Neural crest cell (in vitro differentiated cells): ENCODE data around the gene ITGAE. TPM values are rescaled to one million over a fixed set of nuclear protein-coding genes. Genes with fewer than 3 reads are reported as not detected.

Source experiments
- DNase-seq: peaks from one replicate; pipeline ENCODE4 v3.0.0; 2021; ENCODE audit warnings: low read depth, mixed read lengths, low spot score
- H3K27ac Mint-ChIP-seq: one replicate; pipeline ENCODE4 v1.8.0; 2021; ENCODE audit warnings: mild to moderate bottlenecking, mixed read lengths; ENCODE audit not compliant: unreplicated experiment
- H3K27me3 Mint-ChIP-seq: 2 replicates; pipeline ENCODE4 v1.8.0; 2021; ENCODE audit warnings: low read depth, mild to moderate bottlenecking, mixed read lengths
- H3K36me3 Mint-ChIP-seq: 2 replicates; pipeline ENCODE4 v1.8.0; 2021; ENCODE audit warnings: low read depth, mild to moderate bottlenecking, mixed read lengths
- H3K4me1 Mint-ChIP-seq: 2 replicates; pipeline ENCODE4 v1.8.0; 2021; ENCODE audit warnings: mixed read lengths
- H3K4me3 Mint-ChIP-seq: one replicate; pipeline ENCODE4 v1.8.0; 2021; ENCODE audit warnings: mild to moderate bottlenecking, mixed read lengths
- H3K9me3 Mint-ChIP-seq: 2 replicates; pipeline ENCODE4 v1.8.0; 2021; ENCODE audit warnings: mixed read lengths
- total RNA-seq: library from RNA; stranded (reverse); gene quantifications from 2 replicates; pipeline ENCODE4 v1.2.1, GENCODE V29; 2021
- TF ChIP-seq, protein P1 (sequence below): fragments of 200-600 bp; sonication (generic); conservative IDR thresholded peaks from 2 replicates; pipeline ENCODE4 v1.5.0; 2021; ENCODE audit warnings: antibody characterized with exemption, mild to moderate bottlenecking

The ITGAE gene
- total RNA-seq, 1 donor from 2014 or later, result 43.1 TPM

DNA sequence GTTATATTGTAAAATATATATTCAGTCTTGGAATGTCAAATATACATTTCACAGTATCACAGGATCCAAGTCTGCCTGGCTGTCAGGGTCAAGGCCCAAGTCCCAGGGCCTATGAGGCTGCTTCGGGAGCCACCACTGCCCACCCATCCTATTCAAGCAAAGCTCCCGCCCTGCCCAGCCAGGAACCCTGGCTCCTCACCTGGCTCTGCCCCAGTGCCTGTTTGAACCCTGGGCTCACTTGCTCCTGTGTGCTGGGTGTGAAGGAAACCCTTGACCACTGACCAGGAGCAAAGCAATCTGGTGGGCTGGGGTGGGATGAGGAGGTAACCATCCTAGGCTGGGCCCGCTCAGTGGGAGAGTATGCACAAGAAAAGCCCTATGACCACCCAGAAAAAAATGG is 27.0 kb downstream of the ITGAE start:
- no peak for DNase-seq
- no peak overlapping the region for H3K4me3 Mint-ChIP-seq
- TF ChIP-seq, protein P1, sequence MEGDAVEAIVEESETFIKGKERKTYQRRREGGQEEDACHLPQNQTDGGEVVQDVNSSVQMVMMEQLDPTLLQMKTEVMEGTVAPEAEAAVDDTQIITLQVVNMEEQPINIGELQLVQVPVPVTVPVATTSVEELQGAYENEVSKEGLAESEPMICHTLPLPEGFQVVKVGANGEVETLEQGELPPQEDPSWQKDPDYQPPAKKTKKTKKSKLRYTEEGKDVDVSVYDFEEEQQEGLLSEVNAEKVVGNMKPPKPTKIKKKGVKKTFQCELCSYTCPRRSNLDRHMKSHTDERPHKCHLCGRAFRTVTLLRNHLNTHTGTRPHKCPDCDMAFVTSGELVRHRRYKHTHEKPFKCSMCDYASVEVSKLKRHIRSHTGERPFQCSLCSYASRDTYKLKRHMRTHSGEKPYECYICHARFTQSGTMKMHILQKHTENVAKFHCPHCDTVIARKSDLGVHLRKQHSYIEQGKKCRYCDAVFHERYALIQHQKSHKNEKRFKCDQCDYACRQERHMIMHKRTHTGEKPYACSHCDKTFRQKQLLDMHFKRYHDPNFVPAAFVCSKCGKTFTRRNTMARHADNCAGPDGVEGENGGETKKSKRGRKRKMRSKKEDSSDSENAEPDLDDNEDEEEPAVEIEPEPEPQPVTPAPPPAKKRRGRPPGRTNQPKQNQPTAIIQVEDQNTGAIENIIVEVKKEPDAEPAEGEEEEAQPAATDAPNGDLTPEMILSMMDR, result no peak
- no peak overlapping the region for H3K27ac Mint-ChIP-seq
- H3K9me3 Mint-ChIP-seq, result no peaks in the 10 kb centered on the region
- H3K4me1 Mint-ChIP-seq, result peaks cover 12% of the 10 kb centered on the region
- H3K27me3 Mint-ChIP-seq, result no peaks in the 10 kb centered on the region
- H3K36me3 Mint-ChIP-seq, result no peaks in the 10 kb centered on the region

DNA sequence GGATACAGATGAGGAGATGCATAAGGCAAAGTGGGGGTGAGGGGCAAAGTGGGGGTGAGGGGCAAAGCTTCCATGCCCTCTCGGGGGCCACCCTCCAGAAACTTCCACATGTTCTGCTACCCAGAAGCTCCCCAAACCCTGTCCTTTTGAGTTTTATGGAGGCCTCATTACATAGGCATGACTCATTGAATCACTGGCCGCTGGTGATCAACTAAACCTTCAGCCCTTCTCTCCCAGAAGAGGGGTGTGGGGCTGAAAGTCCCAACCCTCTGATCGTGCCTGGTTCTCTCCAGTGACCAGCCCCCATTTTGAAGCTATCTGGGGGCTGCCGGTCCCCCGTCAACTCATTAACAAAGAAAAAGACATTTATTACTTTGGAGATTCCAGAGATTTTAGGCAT is 27.5 kb downstream of the ITGAE start:
- TF ChIP-seq, protein P1, result no peak
- H3K27me3 Mint-ChIP-seq, result no peaks in the 10 kb centered on the region
- H3K27ac Mint-ChIP-seq, result no peak overlapping the region
- no peak for DNase-seq
- H3K36me3 Mint-ChIP-seq, result no peaks in the 10 kb centered on the region
- no peaks in the 10 kb centered on the region for H3K9me3 Mint-ChIP-seq
- H3K4me3 Mint-ChIP-seq, result no peak overlapping the region
- H3K4me1 Mint-ChIP-seq, result peaks cover 15% of the 10 kb centered on the region

DNA sequence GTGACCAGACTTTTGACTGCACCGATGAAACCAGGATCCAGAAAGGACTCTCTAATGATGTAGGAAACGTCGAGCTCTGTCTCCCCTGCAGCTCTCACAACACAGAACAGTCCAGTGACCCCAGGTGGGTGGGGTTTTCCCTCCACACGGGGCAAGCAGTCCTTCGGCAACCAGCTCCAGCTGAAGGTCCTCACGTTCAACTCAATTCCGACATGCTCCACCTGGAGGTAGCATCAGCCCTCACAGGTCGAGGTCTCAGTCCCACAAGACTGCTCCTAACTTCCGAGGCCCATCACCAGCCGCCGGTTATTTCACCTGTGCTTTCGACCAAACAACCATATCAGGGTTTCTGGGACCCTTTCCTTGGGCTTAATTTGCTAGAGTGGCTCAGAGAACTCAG is 28.2 kb downstream of the ITGAE start:
- peaks cover 17% of the 10 kb centered on the region for H3K4me1 Mint-ChIP-seq
- TF ChIP-seq, protein P1, result no peak
- no peaks in the 10 kb centered on the region for H3K27me3 Mint-ChIP-seq
- H3K9me3 Mint-ChIP-seq, result no peaks in the 10 kb centered on the region
- H3K27ac Mint-ChIP-seq, result no peak overlapping the region
- DNase-seq, result no peak
- H3K4me3 Mint-ChIP-seq, result no peak overlapping the region
- no peaks in the 10 kb centered on the region for H3K36me3 Mint-ChIP-seq

DNA sequence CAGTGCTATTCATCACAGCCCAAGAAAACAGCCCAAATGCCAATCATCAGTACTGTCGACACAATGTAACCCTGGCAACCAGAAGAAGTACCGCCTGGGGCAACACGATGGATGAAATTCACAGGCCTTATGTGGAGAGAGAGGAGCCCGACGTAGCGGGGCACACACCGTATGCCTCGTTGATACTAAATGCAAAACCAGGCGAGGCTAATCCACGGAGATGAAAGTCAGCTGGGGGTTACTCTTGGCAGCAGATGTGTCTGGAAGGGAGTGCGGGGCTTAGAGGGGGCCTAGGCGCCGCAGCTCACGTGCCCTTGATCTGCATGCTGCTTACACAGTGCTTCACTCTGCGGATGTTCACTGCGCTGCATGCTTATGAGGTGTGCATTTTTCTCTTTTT is 29.8 kb downstream of the ITGAE start:
- no peaks in the 10 kb centered on the region for H3K9me3 Mint-ChIP-seq
- no peaks in the 10 kb centered on the region for H3K36me3 Mint-ChIP-seq
- H3K27me3 Mint-ChIP-seq, result no peaks in the 10 kb centered on the region
- peaks cover 17% of the 10 kb centered on the region for H3K4me1 Mint-ChIP-seq
- TF ChIP-seq, protein P1, result no peak
- H3K27ac Mint-ChIP-seq, result no peak overlapping the region
- DNase-seq, result no peak
- no peak overlapping the region for H3K4me3 Mint-ChIP-seq

DNA sequence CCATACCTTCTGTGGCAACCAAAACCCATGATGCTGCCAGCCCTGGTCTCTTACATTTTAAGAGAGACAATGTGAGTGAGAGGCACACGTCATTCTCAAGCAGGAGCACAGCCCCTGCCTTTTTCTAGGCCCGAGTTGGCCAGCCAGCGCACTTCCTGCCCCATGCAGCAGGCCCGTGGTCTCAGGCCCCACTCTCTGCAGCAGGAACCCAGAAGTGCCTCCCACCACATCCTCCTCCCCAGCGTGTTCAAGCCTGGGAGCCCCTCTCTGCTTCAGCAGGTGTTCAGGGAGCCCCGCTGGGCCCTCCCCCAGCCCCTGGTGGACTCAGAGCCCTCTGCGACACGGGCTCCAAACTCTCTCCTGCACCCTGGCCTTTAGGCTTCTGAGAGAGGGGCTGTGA is 30.5 kb downstream of the ITGAE start:
- no peak overlapping the region for H3K4me3 Mint-ChIP-seq
- DNase-seq, result no peak
- H3K9me3 Mint-ChIP-seq, result no peaks in the 10 kb centered on the region
- peaks cover 17% of the 10 kb centered on the region for H3K4me1 Mint-ChIP-seq
- no peaks in the 10 kb centered on the region for H3K27me3 Mint-ChIP-seq
- H3K27ac Mint-ChIP-seq, result no peak overlapping the region
- TF ChIP-seq, protein P1, result no peak
- no peaks in the 10 kb centered on the region for H3K36me3 Mint-ChIP-seq

DNA sequence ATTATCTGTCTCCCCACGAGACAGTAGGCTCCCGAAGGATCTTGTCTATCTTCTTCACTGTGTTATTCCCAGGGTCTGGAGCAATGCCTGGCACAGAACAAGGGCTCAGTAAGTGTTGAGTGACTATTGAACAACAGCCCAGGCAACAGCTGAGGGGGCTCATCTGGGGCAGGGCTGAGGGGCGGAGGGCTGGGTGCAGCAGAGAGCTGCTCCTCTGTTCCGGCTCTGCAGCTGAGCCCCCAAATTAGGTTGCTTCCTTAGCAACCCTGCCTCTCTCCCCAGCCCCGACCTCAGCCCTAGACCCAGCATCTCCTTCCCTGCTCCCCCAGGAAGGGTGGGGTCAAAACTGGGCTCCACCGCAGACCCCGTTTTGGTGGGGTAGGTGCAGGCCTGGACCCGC is 32.2 kb downstream of the ITGAE start:
- DNase-seq, result no peak
- H3K9me3 Mint-ChIP-seq, result no peaks in the 10 kb centered on the region
- H3K36me3 Mint-ChIP-seq, result no peaks in the 10 kb centered on the region
- peaks cover 17% of the 10 kb centered on the region for H3K4me1 Mint-ChIP-seq
- H3K27me3 Mint-ChIP-seq, result no peaks in the 10 kb centered on the region
- no peak overlapping the region for H3K4me3 Mint-ChIP-seq
- peak overlapping the region; percentile 52 for H3K27ac Mint-ChIP-seq
- TF ChIP-seq, protein P1, result no peak
